NT2/D1 (cell line): ENCODE measurements around the gene KRTAP5-3.
"Not testable (repeated sequence)": the region's sequence is repeated elsewhere in the genome, so short reads cannot be mapped to it uniquely, and the experiment has no call there.

ENCODE experiments used
- DNase-seq: peaks from one replicate; pipeline ENCODE4 v3.0.0-alpha.2; 2011; ENCODE audit warnings: low read depth, low spot score
- H3K27me3 ChIP-seq: 2 replicates; pipeline ENCODE4 v1.6.0; 2011; ENCODE audit warnings: mild to moderate bottlenecking; ENCODE audit not compliant: insufficient read length, insufficient read depth
- H3K36me3 ChIP-seq: 2 replicates; pipeline ENCODE4 v1.6.1; 2011; ENCODE audit warnings: mild to moderate bottlenecking, low read length, mixed read lengths; ENCODE audit not compliant: insufficient read depth, insufficient read length
- H3K4me1 ChIP-seq: 2 replicates; pipeline ENCODE4 v1.5.1; 2011; ENCODE audit not compliant: insufficient read depth, insufficient read length
- H3K4me3 ChIP-seq: 2 replicates; pipeline ENCODE4 v1.5.1; 2011; ENCODE audit warnings: low read depth; ENCODE audit not compliant: insufficient read length
- H3K9ac ChIP-seq: 2 replicates; pipeline ENCODE4 v1.6.0; 2011; ENCODE audit warnings: low read depth; ENCODE audit not compliant: insufficient read length
- H3K9me3 ChIP-seq: 2 replicates; pipeline ENCODE4 v1.5.1; 2011; ENCODE audit warnings: mild to moderate bottlenecking, low read length; ENCODE audit not compliant: insufficient read depth
- SUZ12 ChIP-seq: IDR thresholded peaks from 2 replicates; pipeline ENCODE4 v1.6.1; 2011; ENCODE audit not compliant: insufficient read length, insufficient read depth; ENCODE audit errors: extremely low read depth
- YY1 ChIP-seq: IDR thresholded peaks from 2 replicates; pipeline ENCODE4 v1.6.1; 2011; ENCODE audit not compliant: insufficient read length, insufficient read depth
- ZNF274 ChIP-seq: IDR thresholded peaks from 2 replicates; pipeline ENCODE4 v1.6.1; 2011; ENCODE audit warnings: mild to moderate bottlenecking, low read depth, low read length

The KRTAP5-3 gene

GRCh38 chr11:1581976-1582375 is 26.3 kb downstream of the KRTAP5-3 start:
- DNase-seq = no peak
- peaks cover 2% of the 10 kb centered on the region for H3K4me1 ChIP-seq
- H3K36me3 ChIP-seq = no peaks in the 10 kb centered on the region
- H3K4me3 ChIP-seq = no peak overlapping the region
- peaks cover 18% of the 10 kb centered on the region; the same call in 1 of the 2 replicates for H3K9me3 ChIP-seq
- no peak for TF ChIP-seq ZNF274
- TF ChIP-seq YY1 = no peak
- TF ChIP-seq SUZ12 = no peak
- H3K9ac ChIP-seq = no peak overlapping the region
- no peaks in the 10 kb centered on the region for H3K27me3 ChIP-seq

- no peak overlapping the region for H3K4me3 ChIP-seq
- peaks cover 18% of the 10 kb centered on the region; the same call in 1 of the 2 replicates for H3K9me3 ChIP-seq
- no peaks in the 10 kb centered on the region for H3K36me3 ChIP-seq
- DNase-seq = no peak
- peaks cover 38% of the 10 kb centered on the region for H3K27me3 ChIP-seq
- H3K9ac ChIP-seq = no peak overlapping the region
- no peak for TF ChIP-seq SUZ12
- TF ChIP-seq ZNF274 = no peak
- TF ChIP-seq YY1 = no peak
- H3K4me1 ChIP-seq = peaks cover 7% of the 10 kb centered on the region
These were observed 31.4 kb downstream of the KRTAP5-3 start for GRCh38 chr11:1576825-1577224.

- H3K4me3 ChIP-seq, H3K4me1 ChIP-seq, H3K36me3 ChIP-seq, DNase-seq, H3K9ac ChIP-seq: not testable (repeated sequence)
- Histone ChIP-seq H3K27me3 (peaks cover 38% of the 10 kb centered on the region), H3K9me3 (peaks cover 13% of the 10 kb centered on the region; the same call in 1 of the 2 replicates)
These were observed 32.5 kb downstream of the KRTAP5-3 start for GRCh38 chr11:1575756-1576155.

- H3K9ac ChIP-seq = no peak overlapping the region
- H3K9me3 ChIP-seq = peaks cover 13% of the 10 kb centered on the region; the same call in 1 of the 2 replicates
- H3K27me3 ChIP-seq = peaks cover 45% of the 10 kb centered on the region
- TF ChIP-seq ZNF274 (no peak), SUZ12 (no peak), YY1 (no peak)
- DNase-seq = no peak
- no peak overlapping the region for H3K4me3 ChIP-seq
- peaks cover 15% of the 10 kb centered on the region for H3K4me1 ChIP-seq
- no peaks in the 10 kb centered on the region for H3K36me3 ChIP-seq
These were observed 33.4 kb downstream of the KRTAP5-3 start for GRCh38 chr11:1574933-1575242.

GRCh38 chr11:1574238-1574932 is 33.9 kb downstream of the KRTAP5-3 start:
- Histone ChIP-seq H3K9me3 (peaks cover 13% of the 10 kb centered on the region; the same call in 1 of the 2 replicates), H3K9ac (peak overlapping the region; percentile 50), H3K36me3 (peaks cover 3% of the 10 kb centered on the region), H3K4me1 (peaks cover 20% of the 10 kb centered on the region), H3K27me3 (peaks cover 49% of the 10 kb centered on the region), H3K4me3 (peak overlapping the region; percentile 43)
- TF ChIP-seq SUZ12 (no peak), ZNF274 (no peak), YY1 (no peak)
- DNase-seq = no peak

GRCh38 chr11:1573903-1574237 is 34.4 kb downstream of the KRTAP5-3 start:
- H3K4me3 ChIP-seq = peak overlapping the region; percentile 43
- TF ChIP-seq YY1 (no peak), ZNF274 (no peak), SUZ12 (no peak)
- H3K9ac ChIP-seq = peak overlapping the region; percentile 64
- DNase-seq = no peak
- H3K36me3 ChIP-seq = peaks cover 5% of the 10 kb centered on the region
- H3K9me3 ChIP-seq = peaks cover 12% of the 10 kb centered on the region; the same call in 1 of the 2 replicates
- peaks cover 49% of the 10 kb centered on the region for H3K27me3 ChIP-seq
- H3K4me1 ChIP-seq = peaks cover 25% of the 10 kb centered on the region

GRCh38 chr11:1573077-1573902 is 35.0 kb downstream of the KRTAP5-3 start:
- DNase-seq = no peak
- Histone ChIP-seq H3K27me3 (peaks cover 49% of the 10 kb centered on the region), H3K36me3 (peaks cover 8% of the 10 kb centered on the region), H3K4me1 (peaks cover 31% of the 10 kb centered on the region), H3K9me3 (peaks cover 6% of the 10 kb centered on the region; the same call in 1 of the 2 replicates), H3K9ac (peak overlapping the region; percentile 64), H3K4me3 (peak overlapping the region; percentile 43)
- no peak for TF ChIP-seq SUZ12
